Endodermal cell (in vitro differentiated cells): ENCODE measurements around the gene MEI4. TPM values are rescaled to one million over a fixed set of nuclear protein-coding genes. Genes with fewer than 3 reads are reported as not detected.

ENCODE experiments used
- DNase-seq: peaks from one replicate; pipeline ENCODE4 v3.0.0-alpha.2; 2017
- H3K27ac ChIP-seq: 2 replicates; pipeline ENCODE4 v1.5.1; 2013; ENCODE audit warnings: mild to moderate bottlenecking, low read depth, low read length, moderate library complexity
- H3K27me3 ChIP-seq: 2 replicates; pipeline ENCODE4 v1.6.1; 2013; ENCODE audit warnings: mild to moderate bottlenecking, low read length, moderate library complexity; ENCODE audit not compliant: insufficient read depth, control insufficient read depth, poor library complexity, severe bottlenecking
- H3K36me3 ChIP-seq: 2 replicates; pipeline ENCODE4 v1.7.0; 2013; ENCODE audit warnings: mild to moderate bottlenecking, low read length, moderate library complexity; ENCODE audit not compliant: control insufficient read depth, insufficient read depth
- H3K4me1 ChIP-seq: one replicate; pipeline ENCODE4 v1.7.0; 2013; ENCODE audit warnings: low read length; ENCODE audit not compliant: control insufficient read depth, insufficient read depth
- H3K4me3 ChIP-seq: 2 replicates; pipeline ENCODE4 v1.5.1; 2013; ENCODE audit warnings: mild to moderate bottlenecking, low read length, moderate library complexity
- H3K9ac ChIP-seq: 2 replicates; pipeline ENCODE4 v1.6.1; 2013; ENCODE audit warnings: mild to moderate bottlenecking, low read length, moderate library complexity; ENCODE audit not compliant: poor library complexity, severe bottlenecking; ENCODE audit errors: extremely low read depth
- H3K9me3 ChIP-seq: 2 replicates; pipeline ENCODE4 v1.6.1; 2013; ENCODE audit warnings: mild to moderate bottlenecking, low read length, moderate library complexity; ENCODE audit not compliant: control insufficient read depth
- H3K27ac Mint-ChIP-seq: 2 replicates; pipeline ENCODE4 v1.8.0; 2020; ENCODE audit warnings: mixed read lengths
- H3K27me3 Mint-ChIP-seq: 2 replicates; pipeline ENCODE4 v1.8.0; 2021; ENCODE audit warnings: mild to moderate bottlenecking, mixed read lengths; ENCODE audit not compliant: insufficient read depth
- H3K36me3 Mint-ChIP-seq: 2 replicates; pipeline ENCODE4 v1.8.0; 2020; ENCODE audit warnings: low read depth, mixed read lengths
- H3K4me1 Mint-ChIP-seq: 2 replicates; pipeline ENCODE4 v1.8.0; 2020; ENCODE audit warnings: mixed read lengths
- H3K4me3 Mint-ChIP-seq: 2 replicates; pipeline ENCODE4 v1.8.0; 2020; ENCODE audit warnings: mild to moderate bottlenecking, moderate library complexity, mixed read lengths
- H3K9me3 Mint-ChIP-seq: 2 replicates; pipeline ENCODE4 v1.8.0; 2020; ENCODE audit warnings: mild to moderate bottlenecking, mixed read lengths
- CTCF ChIP-seq: fragments of 200-600 bp; sonication (generic); conservative IDR thresholded peaks from 2 replicates; pipeline ENCODE4 v1.5.0; 2021; ENCODE audit warnings: antibody characterized with exemption, mild to moderate bottlenecking
- WGBS, 2 experiments: methylation state at CpG; one replicate each; pipeline versions ENCODE4 v1.1.5 to v1.1.7; 2013; ENCODE audit warnings: missing lambda C conversion rate in 2 of 2, mixed read lengths in 1 of 2; ENCODE audit not compliant: insufficient coverage in 1 of 2, insufficient read length in 1 of 2; 5-methylcytosine and 5-hydroxymethylcytosine counted together
- total RNA-seq, 2 donors: library from RNA; stranded (reverse); fragmentation: NEBNext Ultra II Directional in 1 of 2; extraction: Animal tissue kit (Norgen Biotek cat#: 25700) in 1 of 2; gene quantifications; 2 replicates in 1 of 2; 3 replicates in 1 of 2; pipeline ENCODE4 v1.2.1, GENCODE V29; 2021

Gene MEI4
- total RNA-seq, 2 donors from 2014 or later, result 0.62 to 0.84 TPM

- no peaks in the 10 kb centered on the region for H3K27me3 Mint-ChIP-seq
- no peaks in the 10 kb centered on the region for H3K4me1 ChIP-seq
- H3K27ac Mint-ChIP-seq, result no peak overlapping the region
- DNase-seq, result no peak
- no peaks in the 10 kb centered on the region for H3K36me3 ChIP-seq
- H3K27ac ChIP-seq, result no peak overlapping the region
- no peaks in the 10 kb centered on the region for H3K9me3 ChIP-seq
- no peaks in the 10 kb centered on the region for H3K36me3 Mint-ChIP-seq
- peaks cover 1% of the 10 kb centered on the region for H3K9me3 Mint-ChIP-seq
- H3K27me3 ChIP-seq, result no peaks in the 10 kb centered on the region
- H3K4me1 Mint-ChIP-seq, result no peaks in the 10 kb centered on the region
- no peak overlapping the region for H3K4me3 Mint-ChIP-seq
- WGBS, 2 experiments, result 89% methylated on average over 1 of the region's 1 CpG; no CpG with 5 or more reads in 1 of the 2 experiments
- no peak for TF ChIP-seq CTCF
- H3K9ac ChIP-seq, result no peak overlapping the region
- no peak overlapping the region for H3K4me3 ChIP-seq
Measured at GRCh38 chr6:77609106-77609505, 43.7 kb upstream of the MEI4 start.

DNA sequence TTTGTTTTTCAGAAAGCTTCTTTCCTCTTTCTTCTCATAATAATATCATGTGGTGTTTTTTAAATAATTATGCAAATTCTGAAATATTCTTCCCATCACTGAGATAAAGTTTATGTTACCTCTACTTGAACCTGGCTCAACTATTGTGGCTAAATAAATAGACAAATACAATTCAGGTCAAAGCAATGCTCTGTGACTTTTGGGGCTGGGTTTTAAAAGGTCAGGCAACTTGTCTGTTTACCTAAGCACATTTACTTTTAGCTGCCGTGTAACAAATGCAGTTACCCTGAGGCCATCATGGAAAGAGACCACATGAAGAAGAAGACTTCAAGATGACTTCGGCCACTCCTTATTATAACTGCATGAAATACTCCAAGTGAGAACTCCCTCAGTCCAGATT is 33.7 kb upstream of the MEI4 start:
- H3K27ac Mint-ChIP-seq, result no peak overlapping the region
- no peaks in the 10 kb centered on the region for H3K36me3 ChIP-seq
- 88 to 94% methylated on average over 2 of the region's 2 CpGs for WGBS, 2 experiments
- no peak for DNase-seq
- TF ChIP-seq CTCF, result no peak
- no peaks in the 10 kb centered on the region for H3K9me3 ChIP-seq
- H3K27me3 Mint-ChIP-seq, result no peaks in the 10 kb centered on the region
- H3K9ac ChIP-seq, result no peak overlapping the region
- no peak overlapping the region for H3K27ac ChIP-seq
- H3K4me3 ChIP-seq, result no peak overlapping the region
- no peaks in the 10 kb centered on the region for H3K36me3 Mint-ChIP-seq
- peaks cover 3% of the 10 kb centered on the region for H3K9me3 Mint-ChIP-seq
- H3K4me3 Mint-ChIP-seq, result no peak overlapping the region
- H3K4me1 Mint-ChIP-seq, result peaks cover 16% of the 10 kb centered on the region
- no peaks in the 10 kb centered on the region for H3K27me3 ChIP-seq
- H3K4me1 ChIP-seq, result no peaks in the 10 kb centered on the region

DNA sequence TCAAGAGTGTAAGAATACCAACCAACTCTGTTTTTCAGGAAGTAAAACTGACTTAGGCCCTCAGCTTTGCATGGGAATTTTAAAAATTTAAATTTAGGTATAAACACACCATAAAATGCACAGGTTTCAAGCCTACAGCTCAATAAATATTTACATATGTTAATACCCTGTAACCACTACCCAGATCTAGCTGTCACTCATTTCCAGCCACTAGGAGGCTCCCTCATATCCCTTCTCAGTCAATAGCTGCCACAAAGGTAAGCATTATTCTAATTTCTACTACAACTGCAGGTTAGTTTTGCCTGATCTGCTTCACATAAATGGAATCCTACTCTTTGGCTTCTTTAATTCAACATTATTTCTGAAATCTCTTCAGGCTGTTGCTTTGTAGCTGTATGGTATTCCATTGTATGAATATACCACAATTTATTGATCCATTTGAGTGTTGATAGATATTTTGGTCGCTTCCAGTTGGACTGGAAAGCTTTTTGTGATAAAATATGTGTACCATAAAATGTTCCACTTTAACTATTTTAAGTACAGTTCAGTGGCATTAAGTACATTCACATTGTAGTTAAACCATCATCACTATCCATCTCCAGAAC is 32.5 kb upstream of the MEI4 start:
- H3K4me3 ChIP-seq, result no peak overlapping the region
- H3K9me3 ChIP-seq, result no peaks in the 10 kb centered on the region
- peak; percentile 86 for TF ChIP-seq CTCF
- no peaks in the 10 kb centered on the region for H3K36me3 ChIP-seq
- Mint-ChIP-seq H3K27ac (no peak overlapping the region), H3K4me1 (peaks cover 19% of the 10 kb centered on the region), H3K9me3 (no peaks in the 10 kb centered on the region), H3K4me3 (no peak overlapping the region), H3K36me3 (no peaks in the 10 kb centered on the region), H3K27me3 (no peaks in the 10 kb centered on the region)
- H3K4me1 ChIP-seq, result no peaks in the 10 kb centered on the region
- H3K9ac ChIP-seq, result no peak overlapping the region
- DNase-seq, result peak; percentile 76
- no peaks in the 10 kb centered on the region for H3K27me3 ChIP-seq
- WGBS, 2 experiments, result 100% methylated on average over 1 of the region's 1 CpG; no CpG with 5 or more reads in 1 of the 2 experiments
- H3K27ac ChIP-seq, result no peak overlapping the region
